Iris pigment epithelial cell (primary cell): Measurements from ENCODE around the gene ANKRD17.
A peak's percentile ranks its signal among the peaks of the same experiment; 100 is the strongest.
"Not testable (repeated sequence)": the region's sequence is repeated elsewhere in the genome, so short reads cannot be mapped to it uniquely, and the experiment has no call there.

Experiments
- DNase-seq: peaks from one replicate; pipeline ENCODE4 v3.0.0-alpha.2; 2011; ENCODE audit warnings: low read depth

The ANKRD17 gene

GRCh38 chr4:73258686-73259570, at the start of gene ANKRD17:
TSS of gene ANKRD17 (minus strand) at chr4:73258798. CDS start at chr4:73258668, 130 bp downstream.
- DNase-seq: peak; percentile 95

DNA sequence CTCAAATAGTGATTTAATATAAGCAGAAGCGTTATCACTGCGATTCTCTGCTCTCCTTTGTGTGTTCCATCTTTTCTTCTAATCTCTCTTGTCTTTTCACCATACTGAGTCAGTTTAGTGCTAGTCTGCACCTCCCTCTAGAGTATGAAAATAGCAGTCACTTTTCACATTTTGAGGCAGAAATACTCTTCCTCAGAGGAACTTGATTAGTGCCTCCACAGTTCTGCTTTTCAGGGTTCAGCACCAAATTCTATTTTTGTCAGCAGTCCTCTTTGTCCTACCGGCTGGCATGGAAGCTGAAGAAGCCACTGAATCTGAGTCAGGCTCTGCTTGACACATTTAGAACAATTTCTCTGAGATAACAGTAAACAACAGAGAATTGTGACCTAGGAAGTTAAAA, 49.7 kb upstream of the ANKRD17 start:
- DNase-seq: peak; percentile 64

DNA sequence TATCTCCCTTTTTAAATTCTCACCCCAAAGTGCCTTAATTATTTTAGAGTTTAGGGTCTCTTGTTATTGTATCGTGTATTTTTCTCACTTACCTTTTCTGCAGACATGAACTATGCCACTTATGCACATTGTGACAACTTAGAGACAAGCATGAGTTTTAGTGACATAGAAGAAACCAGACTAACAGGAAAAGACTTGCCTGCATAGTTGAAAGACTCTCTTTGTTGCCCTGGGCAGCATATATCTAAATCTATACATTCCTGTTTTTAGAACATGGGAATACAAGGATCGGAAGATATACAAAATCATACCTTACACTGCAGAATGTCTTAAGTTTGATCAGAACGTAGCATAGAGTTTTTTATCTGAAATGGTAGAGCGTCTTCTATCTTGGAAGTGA, 45.1 kb upstream of the ANKRD17 start:
- no peak for DNase-seq

- DNase-seq: no peak
Measured at GRCh38 chr4:73299548-73300280, 41.1 kb upstream of the ANKRD17 start.

- not testable (repeated sequence) for DNase-seq
Measured at GRCh38 chr4:73292661-73293060, 34.1 kb upstream of the ANKRD17 start.

DNA sequence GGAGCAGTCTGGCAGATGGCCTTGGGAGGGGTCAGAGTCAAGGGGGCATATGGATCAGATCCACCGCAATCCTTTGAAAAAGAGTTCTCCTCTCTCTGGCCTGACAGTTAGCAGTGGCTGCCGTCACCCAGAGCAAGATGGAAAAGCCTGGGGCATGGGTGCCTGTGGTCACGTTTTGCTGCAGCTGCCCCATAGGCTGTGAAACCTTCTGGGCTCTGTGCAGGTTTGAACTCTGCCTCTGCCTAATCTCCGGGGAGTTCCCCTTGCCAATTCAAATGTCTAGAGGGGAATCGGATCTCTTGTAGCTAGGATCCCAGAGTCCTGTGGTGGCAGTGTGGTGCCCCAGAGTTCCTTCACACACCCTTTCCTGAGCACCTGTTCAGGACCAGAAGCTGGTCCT, 23.4 kb upstream of the ANKRD17 start:
- no peak for DNase-seq

- no peak for DNase-seq
Measured at GRCh38 chr4:73281396-73281795, 22.8 kb upstream of the ANKRD17 start.

DNA sequence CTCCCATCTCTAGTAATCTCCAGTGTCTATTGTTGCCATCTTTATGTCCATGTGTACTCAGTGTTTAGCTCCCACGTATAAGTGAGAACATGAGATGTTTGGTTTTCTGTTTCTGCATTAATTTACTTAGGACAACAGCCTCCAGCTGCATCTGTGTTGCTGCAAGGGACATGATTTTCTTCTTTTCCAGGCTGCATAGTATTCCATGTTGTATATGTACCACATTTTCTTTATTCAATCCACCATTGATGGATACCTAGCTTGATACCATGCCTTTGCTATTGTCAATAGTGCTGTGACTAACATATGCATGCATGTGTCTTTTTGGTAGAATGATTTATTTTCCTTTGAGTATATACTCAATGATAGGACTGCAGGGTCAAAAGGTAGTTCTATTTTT, 18.6 kb upstream of the ANKRD17 start:
- no peak for DNase-seq

GRCh38 chr4:73275318-73275654, 16.7 kb upstream of the ANKRD17 start:
- DNase-seq: no peak

DNA sequence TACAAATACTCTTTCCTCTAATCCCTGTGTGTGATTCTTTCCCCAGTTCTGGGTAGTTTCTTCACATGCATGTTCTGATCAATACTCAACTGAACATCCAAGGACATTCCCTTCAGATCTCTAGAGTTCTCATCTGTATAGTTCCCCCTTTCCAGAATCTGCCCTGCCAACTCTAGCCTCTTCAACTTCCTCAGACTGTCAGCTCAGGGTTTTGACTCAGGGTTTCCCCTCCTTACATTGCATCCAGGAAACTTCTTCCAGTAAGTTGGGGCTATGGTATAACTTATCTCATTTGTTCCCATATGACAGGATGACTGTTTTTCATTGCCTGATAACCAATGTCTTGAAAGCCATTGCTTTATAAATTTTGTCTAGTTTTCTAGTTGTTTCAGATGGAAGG, 14.2 kb upstream of the ANKRD17 start:
- no peak for DNase-seq

DNA sequence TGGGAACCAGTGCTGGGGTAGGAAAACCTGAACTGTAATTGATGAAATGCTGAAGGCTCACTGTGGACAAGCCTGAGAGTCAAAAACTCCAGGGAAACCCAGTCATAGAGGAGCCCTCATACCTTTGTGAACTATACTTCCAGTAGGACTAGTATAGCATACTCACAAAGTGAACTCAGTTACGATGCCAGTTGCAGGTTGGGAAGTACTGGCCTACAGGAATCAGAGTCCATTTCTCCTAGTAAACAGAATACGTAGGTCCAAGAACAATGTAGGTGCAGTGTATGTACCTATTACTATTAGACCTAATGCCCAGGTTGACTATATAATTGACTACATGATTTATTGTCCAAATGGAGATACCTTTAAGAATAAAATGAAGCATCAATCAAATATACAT, 8.5 kb upstream of the ANKRD17 start:
- no peak for DNase-seq

DNA sequence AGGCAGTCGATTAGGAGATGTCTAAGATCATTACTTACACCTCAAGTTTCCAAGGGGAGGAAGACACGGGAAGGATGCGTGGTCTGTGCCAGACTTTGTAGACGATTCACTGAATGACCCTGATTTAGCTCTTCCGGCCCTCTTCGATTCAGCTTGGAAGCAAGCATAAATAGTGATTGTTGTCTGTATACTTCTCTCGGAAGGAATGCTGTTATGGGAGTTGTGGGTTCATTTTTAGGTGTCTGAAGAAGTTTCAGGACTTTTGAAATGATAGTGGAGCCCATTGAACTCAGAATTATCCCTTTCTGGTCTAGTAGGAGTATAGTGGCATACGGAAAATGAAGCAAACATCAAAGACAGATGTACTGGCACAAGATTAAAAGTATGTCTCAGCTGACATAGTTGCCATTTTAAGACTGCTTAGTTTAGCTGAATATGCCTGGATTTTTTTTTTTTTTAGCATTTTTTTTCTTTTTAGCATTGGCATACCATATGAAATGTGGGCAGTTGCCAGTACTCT, 1.0 kb upstream of the ANKRD17 start:
- DNase-seq: peak; percentile 37

DNA sequence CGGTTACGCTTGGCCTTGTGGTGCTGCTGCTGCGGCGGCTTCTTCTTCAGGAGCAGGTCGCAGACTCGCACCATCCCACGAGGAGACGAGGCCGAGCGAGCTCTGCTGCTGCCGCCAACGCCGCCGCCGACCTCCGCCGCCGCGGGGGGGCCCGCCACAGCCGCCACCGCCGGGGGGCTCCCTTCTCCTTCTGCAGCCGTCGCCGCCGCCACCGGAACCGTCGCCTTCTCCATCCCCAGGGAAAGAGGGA, 237 bp downstream of the ANKRD17 start:
- DNase-seq: peak; percentile 23

- DNase-seq: peak; percentile 47
Measured at GRCh38 chr4:73257651-73258435, 755 bp downstream of the ANKRD17 start.

GRCh38 chr4:73257234-73257633, 1.4 kb downstream of the ANKRD17 start:
- DNase-seq: peak; percentile 88

DNA sequence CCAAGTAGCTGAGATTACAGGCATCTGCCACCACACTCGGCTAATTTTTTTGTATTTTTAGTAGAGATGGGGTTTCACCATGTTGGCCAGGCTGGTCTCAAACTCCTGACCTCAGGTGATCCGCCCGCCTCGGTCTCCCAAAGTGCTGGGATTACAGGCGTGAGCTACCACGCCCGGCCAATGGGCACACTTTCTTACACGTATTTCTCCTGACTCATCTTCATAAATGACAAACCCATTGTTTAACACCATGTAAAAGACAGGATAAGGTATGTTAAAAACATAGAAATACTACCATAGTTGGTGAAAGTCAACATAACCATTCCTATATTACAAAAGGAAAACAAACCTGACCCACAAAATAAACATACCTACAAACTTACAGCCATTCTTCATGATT, 2.8 kb downstream of the ANKRD17 start:
- not testable (repeated sequence) for DNase-seq

- DNase-seq: no peak
Measured at GRCh38 chr4:73252001-73252400, 6.6 kb downstream of the ANKRD17 start.

- peak; percentile 22 for DNase-seq
Measured at GRCh38 chr4:73251384-73251783, 7.2 kb downstream of the ANKRD17 start.

DNA sequence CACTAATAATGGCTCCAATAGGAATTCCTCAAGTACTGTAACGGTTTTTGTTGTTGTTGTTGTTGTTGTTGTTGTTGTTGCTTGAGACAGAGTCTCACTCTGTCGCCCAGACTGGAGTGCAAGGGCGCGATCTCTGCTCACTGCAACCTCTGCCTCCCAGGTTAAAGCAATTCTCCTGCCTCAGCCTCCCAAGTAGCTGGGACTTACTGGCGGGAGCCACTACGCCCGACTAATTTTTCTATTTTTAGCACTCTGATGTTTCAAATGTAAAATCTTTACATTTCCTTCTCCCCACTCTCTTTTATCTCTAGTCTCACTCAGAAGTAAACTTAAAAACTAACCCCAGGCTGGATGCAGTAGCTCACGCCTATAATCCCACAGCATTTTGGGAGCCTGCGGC, 8.0 kb downstream of the ANKRD17 start:
- no peak for DNase-seq

DNA sequence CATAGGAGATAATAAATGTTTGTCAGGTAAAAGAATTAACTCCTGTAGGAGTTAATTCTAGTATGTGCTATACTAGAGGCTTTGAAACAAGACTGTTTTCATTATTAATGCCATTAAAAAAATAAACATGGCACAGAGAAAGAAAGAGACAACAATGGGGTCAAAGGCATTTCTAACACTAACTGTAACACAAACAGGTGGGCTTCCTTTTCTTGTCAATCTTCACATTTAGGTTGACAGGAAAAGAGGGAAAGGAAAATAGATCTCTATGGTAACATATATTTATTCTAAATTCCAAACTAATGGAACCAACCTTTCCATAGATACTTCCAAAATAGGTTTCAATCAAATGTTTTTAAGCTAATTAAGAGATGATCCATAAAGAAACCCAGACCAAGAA, 9.8 kb downstream of the ANKRD17 start:
- no peak for DNase-seq

DNA sequence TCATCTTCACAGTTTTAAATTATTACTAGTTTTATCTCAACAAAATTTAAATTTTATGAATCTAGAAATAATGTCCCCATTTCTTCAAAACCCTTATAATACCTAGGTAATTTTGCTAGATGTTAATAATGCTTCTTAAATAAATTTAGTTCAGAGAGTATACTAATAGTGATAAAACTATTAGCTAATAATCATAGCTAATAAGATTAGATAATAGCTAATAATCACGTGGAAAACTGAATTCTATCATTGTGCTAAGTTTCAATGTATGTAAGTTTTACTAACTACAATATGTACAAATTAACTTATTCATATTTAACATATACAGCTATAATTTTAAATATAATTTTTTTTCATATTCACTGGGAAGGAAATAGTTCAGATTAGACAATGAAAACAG, 10.2 kb downstream of the ANKRD17 start:
- DNase-seq: no peak

- no peak for DNase-seq
Measured at GRCh38 chr4:73247100-73247499, 11.5 kb downstream of the ANKRD17 start.

DNA sequence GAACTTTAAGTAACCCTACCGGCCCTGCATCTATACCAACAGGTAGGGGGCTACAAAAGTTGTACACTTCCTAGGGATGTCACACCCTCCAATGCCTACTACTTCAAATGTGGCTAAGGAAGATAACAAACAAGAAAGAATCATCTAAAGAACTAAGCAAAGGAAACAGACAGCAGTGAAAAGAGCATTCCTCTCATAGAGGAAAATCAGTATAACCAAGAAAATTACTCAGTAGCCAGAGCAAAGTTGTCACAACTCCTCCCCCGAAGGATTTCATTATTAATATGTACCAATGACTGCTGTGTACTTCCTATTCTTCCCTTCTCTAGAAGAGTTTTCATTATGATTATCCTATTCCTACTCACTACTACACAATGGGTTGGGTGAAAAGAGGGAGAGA, 12.6 kb downstream of the ANKRD17 start:
- no peak for DNase-seq
